GM19035 (cell line): ENCODE data around the gene SOX10.
"Not testable (repeated sequence)": the region's sequence is repeated elsewhere in the genome, so short reads cannot be mapped to it uniquely, and the experiment has no call there.

ENCODE experiments used
- ATAC-seq: cut with Tn5 transposase; IDR thresholded peaks from one replicate; pipeline ENCODE4 v1.9.1; 2021; ENCODE audit not compliant: unreplicated experiment

Gene SOX10

GRCh38 chr22:37986371-37986770 lies 2.0 kb upstream of the SOX10 start:
- ATAC-seq, result no peak

- no peak for ATAC-seq
These were observed 1.5 kb upstream of the SOX10 start for GRCh38 chr22:37985751-37986281.

GRCh38 chr22:37985050-37985585 lies 763 bp upstream of the SOX10 start:
- no peak for ATAC-seq

- no peak for ATAC-seq
These were observed 1.2 kb downstream of the SOX10 start for GRCh38 chr22:37982938-37983859.

- no peak for ATAC-seq
These were observed 2.1 kb downstream of the SOX10 start for GRCh38 chr22:37982151-37982785.

GRCh38 chr22:37981282-37982011 lies 2.9 kb downstream of the SOX10 start:
- ATAC-seq, result no peak

GRCh38 chr22:37979782-37980181 lies 4.6 kb downstream of the SOX10 start:
- ATAC-seq, result no peak

GRCh38 chr22:37976547-37976946 lies 7.8 kb downstream of the SOX10 start:
- no peak for ATAC-seq

- not testable (repeated sequence) for ATAC-seq
These were observed 8.3 kb downstream of the SOX10 start for GRCh38 chr22:37976022-37976421.

- no peak for ATAC-seq
These were observed 9.2 kb downstream of the SOX10 start for GRCh38 chr22:37975153-37975552.

GRCh38 chr22:37973271-37974170 lies 10.8 kb downstream of the SOX10 start:
- ATAC-seq, result no peak

GRCh38 chr22:37972527-37972926 lies 11.8 kb downstream of the SOX10 start:
- no peak for ATAC-seq

GRCh38 chr22:37971475-37972434 lies 12.6 kb downstream of the SOX10 start:
- no peak for ATAC-seq

- no peak for ATAC-seq
These were observed 13.5 kb downstream of the SOX10 start for GRCh38 chr22:37970864-37971263.

GRCh38 chr22:37968452-37969251 lies 15.7 kb downstream of the SOX10 start:
- no peak for ATAC-seq

- ATAC-seq, result no peak
These were observed 16.5 kb downstream of the SOX10 start for GRCh38 chr22:37967637-37968451.

- ATAC-seq, result no peak
These were observed 17.2 kb downstream of the SOX10 start for GRCh38 chr22:37967147-37967546.
